Measurements from ENCODE around the gene EDEM2. TPM values are rescaled to one million over a fixed set of nuclear protein-coding genes. Genes with fewer than 3 reads are reported as not detected.
A peak's percentile ranks its signal among the peaks of the same experiment; 100 is the strongest.

The EDEM2 gene
- total and polyA plus RNA-seq, 11 donors, result 6.0 to 30.3 (median 14.4) TPM

DNA sequence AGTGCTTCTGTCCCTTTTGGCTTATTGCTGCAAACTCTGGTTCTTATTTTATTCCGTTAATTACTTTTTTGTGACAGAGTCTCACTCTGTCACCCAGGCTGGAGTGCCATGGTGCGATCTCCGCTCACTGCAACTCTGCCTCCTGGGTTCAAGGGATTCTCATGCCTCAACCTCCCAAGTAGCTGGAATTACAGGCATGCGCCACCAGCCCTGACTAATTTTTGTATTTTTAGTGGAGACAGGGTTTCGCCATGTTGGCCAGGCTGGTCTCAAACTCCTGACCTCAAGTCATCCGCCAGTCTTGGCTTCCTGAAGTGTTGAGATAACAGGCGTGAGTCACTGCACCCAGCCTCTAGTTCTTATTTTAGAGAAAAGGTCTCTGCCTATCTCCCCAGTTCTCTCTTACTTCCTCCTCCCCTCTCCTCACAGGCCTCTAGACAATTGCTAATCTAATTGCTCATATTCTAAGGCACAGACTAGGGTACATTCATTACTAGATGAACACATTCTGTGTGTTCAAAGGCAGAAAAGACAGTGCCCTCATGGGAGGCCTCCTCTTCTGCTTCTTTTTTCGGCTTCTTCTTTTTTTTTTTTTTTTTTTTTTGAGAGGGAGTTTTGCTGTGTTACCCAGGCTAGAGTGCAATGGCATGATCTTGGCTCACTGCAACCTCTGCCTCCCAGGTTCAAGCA, 27.0 kb downstream of the EDEM2 start:
- DNase-seq (peak in 1 of 5 donors; percentile 67), ATAC-seq (peak in 3 of 4 donors; percentile 49 to 79 (median 72))
- 68 to 81% (median 76%) methylated on average over 8 of the region's 8 CpGs for WGBS, 4 donors
- H3K36me3 ChIP-seq, result peaks cover 0 to 96% (median 87%) of the 10 kb centered on the region in 9 donors
- no peaks in the 10 kb centered on the region for H3K27me3 ChIP-seq
- TF ChIP-seq CTCF (IDR thresholded peaks at IDR 0.05) (no peak), POLR2A (IDR thresholded peaks at IDR 0.05) (no peak)
- peaks cover 0 to 23% (median 13%) of the 10 kb centered on the region in 12 donors for H3K4me1 ChIP-seq
- no peak overlapping the region for H3K4me3 ChIP-seq
- intact Hi-C loops (cut with DNase I), result no loop called here
- H3K27ac ChIP-seq, result peak overlapping the region in 7 of 12 donors; percentile 6 to 81 (median 42)
- no peaks in the 10 kb centered on the region for H3K9me3 ChIP-seq

GRCh38 chr20:35117629-35118028, 29.5 kb downstream of the EDEM2 start:
- WGBS, 4 donors, result 87 to 91% (median 89%) methylated on average over 1 of the region's 1 CpG
- Histone ChIP-seq H3K4me1 (peaks cover 0 to 23% (median 13%) of the 10 kb centered on the region in 12 donors), H3K9me3 (no peaks in the 10 kb centered on the region), H3K27ac (peak overlapping the region in 7 of 12 donors; percentile 7 to 70 (median 55)), H3K4me3 (no peak overlapping the region), H3K27me3 (no peaks in the 10 kb centered on the region), H3K36me3 (peaks cover 0 to 92% (median 77%) of the 10 kb centered on the region in 9 donors)
- TF ChIP-seq CTCF (IDR thresholded peaks at IDR 0.05) (no peak), POLR2A (IDR thresholded peaks at IDR 0.05) (no peak)
- DNase-seq (no peak), ATAC-seq (no peak)
- intact Hi-C loops (cut with DNase I), result no loop called here

DNA sequence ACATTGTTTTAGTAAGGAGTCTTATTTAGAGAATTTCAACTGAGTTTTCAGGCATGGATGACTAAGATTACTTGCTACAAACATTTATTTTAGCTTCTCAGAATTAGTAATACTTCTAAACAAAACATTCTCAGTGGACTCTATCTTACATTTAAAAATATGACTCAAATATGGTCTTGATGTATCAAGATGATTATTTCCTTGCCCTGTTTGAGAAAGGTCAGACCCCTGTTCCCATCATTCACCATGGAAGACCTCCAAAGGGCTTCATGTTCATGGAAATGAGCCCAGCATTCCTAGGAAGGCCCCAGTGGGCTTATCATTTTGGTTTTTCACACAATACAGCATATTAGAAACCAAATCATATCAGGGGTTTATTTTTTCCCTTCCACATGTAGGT, 29.9 kb downstream of the EDEM2 start:
- Histone ChIP-seq H3K9me3 (no peaks in the 10 kb centered on the region), H3K4me1 (peaks cover 0 to 23% (median 13%) of the 10 kb centered on the region in 12 donors), H3K27me3 (no peaks in the 10 kb centered on the region), H3K36me3 (peaks cover 0 to 91% (median 72%) of the 10 kb centered on the region in 9 donors), H3K4me3 (no peak overlapping the region), H3K27ac (peak overlapping the region in 7 of 12 donors; percentile 36 to 70 (median 55))
- intact Hi-C loops (cut with DNase I), result no loop called here
- ATAC-seq, result no peak
- DNase-seq, result no peak
- TF ChIP-seq CTCF (IDR thresholded peaks at IDR 0.05) (no peak), POLR2A (IDR thresholded peaks at IDR 0.05) (no peak)

GRCh38 chr20:35116258-35116657, 30.9 kb downstream of the EDEM2 start:
- DNase-seq, result no peak
- no peak for TF ChIP-seq CTCF (IDR thresholded peaks at IDR 0.05)
- TF ChIP-seq POLR2A (IDR thresholded peaks at IDR 0.05), result no peak
- intact Hi-C loops (cut with DNase I), result no loop called here

More at GRCh38 chr20:35116258-35116657, 30.9 kb downstream of the EDEM2 start:
- WGBS, 4 donors, result 88 to 92% (median 90%) methylated on average over 4 of the region's 4 CpGs
- Histone ChIP-seq H3K9me3 (no peaks in the 10 kb centered on the region), H3K4me3 (no peak overlapping the region), H3K36me3 (peaks cover 0 to 81% (median 63%) of the 10 kb centered on the region in 9 donors), H3K27ac (peak overlapping the region in 8 of 12 donors; percentile 9 to 63 (median 54)), H3K27me3 (no peaks in the 10 kb centered on the region), H3K4me1 (peaks cover 0 to 23% (median 9%) of the 10 kb centered on the region in 12 donors)
- ATAC-seq, result no peak

Data from heart left ventricle (tissue), 16 donors.